Thyroid gland (tissue), 4 donors: Measurements from ENCODE around the gene TEN1. TPM values are rescaled to one million over a fixed set of nuclear protein-coding genes. Genes with fewer than 3 reads are reported as not detected.

Experiments used
- DNase-seq, 2 donors: peaks; one replicate each; pipeline ENCODE4 v3.0.0-alpha.2; 2019
- H3K27ac ChIP-seq, 3 donors: fragments of 200-600 bp; sonication (generic); 1 replicate in 2 of 3; 2 replicates in 1 of 3; pipeline ENCODE4 v1.5.1; 2016 to 2019; ENCODE audit warnings: mild to moderate bottlenecking in 1 of 3, moderate library complexity in 1 of 3
- H3K27me3 ChIP-seq: fragments of 200-600 bp; sonication (generic); one replicate; pipeline ENCODE4 v1.5.1; 2019
- H3K36me3 ChIP-seq, 2 donors: fragments of 200-600 bp; sonication (generic); one replicate each; pipeline ENCODE4 v1.5.1; 2016 to 2019
- H3K4me1 ChIP-seq, 2 donors: fragments of 200-600 bp; sonication (generic); one replicate each; pipeline ENCODE4 v1.5.1; 2017 to 2019
- H3K4me3 ChIP-seq, 3 donors: fragments of 200-600 bp; sonication (generic); replicated peaks in 1 of 3; 1 replicate in 2 of 3; 2 replicates in 1 of 3; pipeline ENCODE4 v1.5.1; 2016; ENCODE audit warnings: mild to moderate bottlenecking in 1 of 3
- H3K9me3 ChIP-seq: fragments of 200-600 bp; sonication (generic); one replicate; pipeline ENCODE4 v1.5.1; 2017
- CTCF ChIP-seq, 6 experiments: fragments of 200-600 bp in 3 of 6; fragments of 450-650 bp in 3 of 6; sonication (generic) in 3 of 6; IDR thresholded peaks; one replicate each; pipeline ENCODE4 v1.5.1; 2016 to 2019; ENCODE audit warnings: antibody characterized with exemption in 6 of 6, mild to moderate bottlenecking in 2 of 6, inconsistent platforms in 1 of 6, moderate library complexity in 1 of 6
- POLR2A ChIP-seq, 2 donors: fragments of 450-650 bp; IDR thresholded peaks; one replicate each; pipeline ENCODE4 v1.6.1; 2017; ENCODE audit warnings: antibody characterized with exemption in 2 of 2, mild to moderate bottlenecking in 2 of 2, moderate library complexity in 1 of 2
- WGBS, 2 donors: methylation state at CpG; one replicate each; pipeline ENCODE4 v1.1.5; 2017; 5-methylcytosine and 5-hydroxymethylcytosine counted together
- intact Hi-C: fragments of 100-400 bp; cut with DNase I; formaldehyde crosslinking; loops from one replicate; pipeline ENCODE4 v1.15.1; 2023
- total RNA-seq, 4 donors: library from RNA; depleted of rRNA; stranded (reverse); fragments of >200 nt; gene quantifications; one replicate each; pipeline ENCODE4 v1.2.3, GENCODE V29; 2016

The TEN1 gene
- total RNA-seq, 4 donors from 2014 or later, result 9.5 to 24.2 (median 15.3) TPM

GRCh38 chr17:76013377-76013932 lies 34.4 kb downstream of the TEN1 start:
- Histone ChIP-seq H3K27ac (no peak overlapping the region), H3K27me3 (no peaks in the 10 kb centered on the region), H3K9me3 (no peaks in the 10 kb centered on the region), H3K4me1 (no peaks in the 10 kb centered on the region), H3K4me3 (no peak overlapping the region), H3K36me3 (peaks cover 0 to 6% of the 10 kb centered on the region in 2 donors)
- intact Hi-C loops, result no loop called here
- WGBS, 2 donors, result 83 to 85% methylated on average over 15 of the region's 15 CpGs
- DNase-seq, result no peak
- TF ChIP-seq CTCF (IDR thresholded peaks at IDR 0.05), result no peak
- TF ChIP-seq POLR2A (IDR thresholded peaks at IDR 0.05), result no peak

GRCh38 chr17:76014100-76014924 lies 35.3 kb downstream of the TEN1 start:
- DNase-seq, result peak; percentile 78 to 80
- H3K9me3 ChIP-seq, result no peaks in the 10 kb centered on the region
- H3K36me3 ChIP-seq, result peaks cover 0 to 6% of the 10 kb centered on the region in 2 donors
- WGBS, 2 donors, result 43 to 70% methylated on average over 3 to 4 of the region's 19 CpGs
- no peak overlapping the region for H3K4me3 ChIP-seq
- TF ChIP-seq CTCF (IDR thresholded peaks at IDR 0.05), result peak; percentile 84 to 98 (median 94)
- TF ChIP-seq POLR2A (IDR thresholded peaks at IDR 0.05), result no peak
- intact Hi-C loops, result no loop called here
- no peak overlapping the region for H3K27ac ChIP-seq
- H3K27me3 ChIP-seq, result no peaks in the 10 kb centered on the region
- H3K4me1 ChIP-seq, result no peaks in the 10 kb centered on the region

GRCh38 chr17:76014925-76015261 lies 35.9 kb downstream of the TEN1 start:
- Histone ChIP-seq H3K9me3 (no peaks in the 10 kb centered on the region), H3K36me3 (peaks cover 0 to 6% of the 10 kb centered on the region in 2 donors), H3K4me3 (no peak overlapping the region), H3K4me1 (no peaks in the 10 kb centered on the region), H3K27ac (no peak overlapping the region), H3K27me3 (no peaks in the 10 kb centered on the region)
- DNase-seq, result no peak
- TF ChIP-seq POLR2A (IDR thresholded peaks at IDR 0.05) (no peak), CTCF (IDR thresholded peaks at IDR 0.05) (no peak)
- 82% methylated on average over 17 of the region's 26 CpGs; no CpG with 5 or more reads in 1 of the 2 donors for WGBS, 2 donors
- intact Hi-C loops, result no loop called here

GRCh38 chr17:76017481-76018339 lies 38.7 kb downstream of the TEN1 start:
- no peaks in the 10 kb centered on the region for H3K9me3 ChIP-seq
- peaks cover 0 to 2% of the 10 kb centered on the region in 2 donors for H3K36me3 ChIP-seq
- 93% methylated on average over 20 to 21 of the region's 21 CpGs for WGBS, 2 donors
- H3K4me1 ChIP-seq, result no peaks in the 10 kb centered on the region
- no peak overlapping the region for H3K27ac ChIP-seq
- TF ChIP-seq CTCF (IDR thresholded peaks at IDR 0.05) (no peak), POLR2A (IDR thresholded peaks at IDR 0.05) (no peak)
- DNase-seq, result no peak
- H3K27me3 ChIP-seq, result no peaks in the 10 kb centered on the region
- H3K4me3 ChIP-seq, result no peak overlapping the region
- intact Hi-C loops, result no loop called here
